Measurements from ENCODE around the gene NRIP1.

- TF ChIP-seq, protein P1, sequence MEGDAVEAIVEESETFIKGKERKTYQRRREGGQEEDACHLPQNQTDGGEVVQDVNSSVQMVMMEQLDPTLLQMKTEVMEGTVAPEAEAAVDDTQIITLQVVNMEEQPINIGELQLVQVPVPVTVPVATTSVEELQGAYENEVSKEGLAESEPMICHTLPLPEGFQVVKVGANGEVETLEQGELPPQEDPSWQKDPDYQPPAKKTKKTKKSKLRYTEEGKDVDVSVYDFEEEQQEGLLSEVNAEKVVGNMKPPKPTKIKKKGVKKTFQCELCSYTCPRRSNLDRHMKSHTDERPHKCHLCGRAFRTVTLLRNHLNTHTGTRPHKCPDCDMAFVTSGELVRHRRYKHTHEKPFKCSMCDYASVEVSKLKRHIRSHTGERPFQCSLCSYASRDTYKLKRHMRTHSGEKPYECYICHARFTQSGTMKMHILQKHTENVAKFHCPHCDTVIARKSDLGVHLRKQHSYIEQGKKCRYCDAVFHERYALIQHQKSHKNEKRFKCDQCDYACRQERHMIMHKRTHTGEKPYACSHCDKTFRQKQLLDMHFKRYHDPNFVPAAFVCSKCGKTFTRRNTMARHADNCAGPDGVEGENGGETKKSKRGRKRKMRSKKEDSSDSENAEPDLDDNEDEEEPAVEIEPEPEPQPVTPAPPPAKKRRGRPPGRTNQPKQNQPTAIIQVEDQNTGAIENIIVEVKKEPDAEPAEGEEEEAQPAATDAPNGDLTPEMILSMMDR (IDR thresholded peaks at IDR 0.05), result no peak
- no peak for TF ChIP-seq POLR2A (IDR thresholded peaks at IDR 0.05)
Observed at GRCh38 chr21:15031790-15032357, 32.9 kb downstream of the NRIP1 start.

Measured in tibial nerve (tissue), 3 donors.